ENCODE results near the gene RIMS4.
A peak's percentile ranks its signal among the peaks of the same experiment; 100 is the strongest.

GRCh38 chr20:44733341-44734069 lies 76.8 kb downstream of the RIMS4 start:
- TF ChIP-seq CTCF (IDR thresholded peaks at IDR 0.05; ENCODE audit: low read depth, low read length) (peak; percentile 95), EZH2phosphoT487 (IDR thresholded peaks at IDR 0.05; ENCODE audit: low read depth) (no peak)

All from OCI-LY3 (cell line).